GM06990 (cell line): ENCODE results near the gene DES.

ENCODE experiments used
- DNase-seq: peaks from one replicate; pipeline ENCODE4 v3.0.0-alpha.2; 2011; ENCODE audit not compliant: insufficient read length; ENCODE audit errors: extremely low read depth
- H3K27me3 ChIP-seq: replicated peaks from 2 replicates; pipeline ENCODE4 v1.6.0; 2011; ENCODE audit warnings: low read length; ENCODE audit not compliant: control insufficient read depth, insufficient read depth
- H3K36me3 ChIP-seq: 2 replicates; pipeline ENCODE4 v1.5.1; 2011; ENCODE audit warnings: low read length; ENCODE audit not compliant: control insufficient read depth, insufficient read depth
- H3K4me3 ChIP-seq: replicated peaks from 2 replicates; pipeline ENCODE4 v1.5.1; 2011; ENCODE audit warnings: low read depth, mild to moderate bottlenecking, control low read depth, low read length
- CTCF ChIP-seq: IDR thresholded peaks from 2 replicates; pipeline ENCODE4 v1.5.1; 2011; ENCODE audit warnings: low read length, control low read depth, mild to moderate bottlenecking, inconsistent platforms; ENCODE audit not compliant: insufficient read depth, poor library complexity, severe bottlenecking

DES gene

GRCh38 chr2:219460424-219460926, 42.3 kb downstream of the DES start:
- no peak for DNase-seq
- no peak for TF ChIP-seq CTCF
- no peak overlapping the region for H3K4me3 ChIP-seq
- H3K36me3 ChIP-seq, result no peaks in the 10 kb centered on the region
- no peaks in the 10 kb centered on the region; the same call in 1 of the 2 replicates for H3K27me3 ChIP-seq

GRCh38 chr2:219461047-219461514, 42.9 kb downstream of the DES start:
- H3K4me3 ChIP-seq, result no peak overlapping the region

GRCh38 chr2:219461669-219462068, 43.5 kb downstream of the DES start:
- no peaks in the 10 kb centered on the region for H3K36me3 ChIP-seq
- H3K4me3 ChIP-seq, result no peak overlapping the region
- no peaks in the 10 kb centered on the region; the same call in 1 of the 2 replicates for H3K27me3 ChIP-seq
- DNase-seq, result no peak
- no peak for TF ChIP-seq CTCF

More at GRCh38 chr2:219461047-219461514, 42.9 kb downstream of the DES start:
- no peaks in the 10 kb centered on the region; the same call in 1 of the 2 replicates for H3K27me3 ChIP-seq
- no peak for TF ChIP-seq CTCF
- H3K36me3 ChIP-seq, result no peaks in the 10 kb centered on the region
- DNase-seq, result no peak

- Histone ChIP-seq H3K36me3 (no peaks in the 10 kb centered on the region), H3K27me3 (no peaks in the 10 kb centered on the region; the same call in 1 of the 2 replicates), H3K4me3 (no peak overlapping the region)
- DNase-seq, result no peak
- TF ChIP-seq CTCF, result no peak
Measured at GRCh38 chr2:219462349-219462748, 44.2 kb downstream of the DES start.

GRCh38 chr2:219464286-219465032, 46.3 kb downstream of the DES start:
- Histone ChIP-seq H3K36me3 (no peaks in the 10 kb centered on the region), H3K4me3 (no peak overlapping the region), H3K27me3 (no peaks in the 10 kb centered on the region; the same call in 1 of the 2 replicates)
- no peak for DNase-seq
- TF ChIP-seq CTCF, result no peak
